Measurements from ENCODE around the gene ZFP3. TPM values are rescaled to one million over a fixed set of nuclear protein-coding genes. Genes with fewer than 3 reads are reported as not detected.

ZFP3 gene
- total and polyA plus RNA-seq, 2 experiments from 2014 or later: 0.23 to 0.24 TPM

- WGBS (ENCODE audit: low lambda C conversion rate, missing lambda C conversion rate): 69% methylated on average over 6 of the region's 6 CpGs
- no peaks in the 10 kb centered on the region for H4K20me1 ChIP-seq (ENCODE audit: insufficient read depth, poor library complexity, severe bottlenecking)
- H3K4me2 ChIP-seq: no peak overlapping the region
Observed at GRCh38 chr17:5045496-5045895, 32.8 kb upstream of the ZFP3 start.

GRCh38 chr17:5047446-5047845 lies 30.8 kb upstream of the ZFP3 start:
- WGBS (ENCODE audit: low lambda C conversion rate, missing lambda C conversion rate): 77% methylated on average over 2 of the region's 2 CpGs

More at GRCh38 chr17:5045496-5045895, 32.8 kb upstream of the ZFP3 start:
- no peak overlapping the region for H2AFZ ChIP-seq
- H3K36me3 ChIP-seq (replicated peaks; ENCODE audit: insufficient read depth, low read depth): no peaks in the 10 kb centered on the region
- no peak overlapping the region for H3K4me3 ChIP-seq
- no peaks in the 10 kb centered on the region for H3K27me3 ChIP-seq
- no peak for TF ChIP-seq EZH2phosphoT487 (IDR thresholded peaks at IDR 0.05; ENCODE audit: low read depth, severe bottlenecking, unreplicated experiment)
- TF ChIP-seq EZH2 (IDR thresholded peaks at IDR 0.05; ENCODE audit: borderline replicate concordance): no peak
- no peak for TF ChIP-seq CTCF (IDR thresholded peaks at IDR 0.05; ENCODE audit: poor library complexity)
- no peaks in the 10 kb centered on the region for H3K9me3 ChIP-seq (ENCODE audit: low read depth)
- peaks cover 9% of the 10 kb centered on the region for H3K4me1 ChIP-seq (ENCODE audit: insufficient read depth)
- no peak overlapping the region for H3K27ac ChIP-seq
- H3K9me2 ChIP-seq (replicated peaks; ENCODE audit: insufficient read depth): no peaks in the 10 kb centered on the region
- DNase-seq (ENCODE audit: low spot score): no peak
- no peaks in the 10 kb centered on the region for H3K79me2 ChIP-seq

GRCh38 chr17:5049314-5049841 lies 28.9 kb upstream of the ZFP3 start:
- no peaks in the 10 kb centered on the region for H3K9me2 ChIP-seq (replicated peaks; ENCODE audit: insufficient read depth)
- H3K36me3 ChIP-seq (replicated peaks; ENCODE audit: insufficient read depth, low read depth): no peaks in the 10 kb centered on the region
- no peaks in the 10 kb centered on the region for H4K20me1 ChIP-seq (ENCODE audit: insufficient read depth, poor library complexity, severe bottlenecking)
- no peak overlapping the region for H3K4me2 ChIP-seq
- H3K4me1 ChIP-seq (ENCODE audit: insufficient read depth): peaks cover 9% of the 10 kb centered on the region
- no peak overlapping the region for H3K4me3 ChIP-seq
- no peaks in the 10 kb centered on the region for H3K27me3 ChIP-seq
- 65% methylated on average over 5 of the region's 5 CpGs for WGBS (ENCODE audit: low lambda C conversion rate, missing lambda C conversion rate)
- DNase-seq (ENCODE audit: low spot score): no peak
- no peak overlapping the region for H2AFZ ChIP-seq
- TF ChIP-seq EZH2 (IDR thresholded peaks at IDR 0.05; ENCODE audit: borderline replicate concordance): no peak
- peak overlapping the region; percentile 56 for H3K27ac ChIP-seq
- H3K79me2 ChIP-seq: no peaks in the 10 kb centered on the region
- H3K9me3 ChIP-seq (ENCODE audit: low read depth): no peaks in the 10 kb centered on the region

More at GRCh38 chr17:5047446-5047845, 30.8 kb upstream of the ZFP3 start:
- Histone ChIP-seq H3K79me2 (no peaks in the 10 kb centered on the region), H3K27me3 (no peaks in the 10 kb centered on the region), H4K20me1 (ENCODE audit: insufficient read depth, poor library complexity, severe bottlenecking) (no peaks in the 10 kb centered on the region), H3K36me3 (replicated peaks; ENCODE audit: insufficient read depth, low read depth) (no peaks in the 10 kb centered on the region), H3K4me2 (no peak overlapping the region), H3K9me3 (ENCODE audit: low read depth) (no peaks in the 10 kb centered on the region), H3K4me3 (no peak overlapping the region), H3K4me1 (ENCODE audit: insufficient read depth) (peaks cover 9% of the 10 kb centered on the region), H3K27ac (no peak overlapping the region), H3K9me2 (replicated peaks; ENCODE audit: insufficient read depth) (no peaks in the 10 kb centered on the region), H2AFZ (no peak overlapping the region)
- DNase-seq (ENCODE audit: low spot score): no peak
- TF ChIP-seq EZH2phosphoT487 (IDR thresholded peaks at IDR 0.05; ENCODE audit: low read depth, severe bottlenecking, unreplicated experiment) (no peak), CTCF (IDR thresholded peaks at IDR 0.05; ENCODE audit: poor library complexity) (no peak), EZH2 (IDR thresholded peaks at IDR 0.05; ENCODE audit: borderline replicate concordance) (no peak)

GRCh38 chr17:5050278-5050677 lies 28.0 kb upstream of the ZFP3 start:
- no peaks in the 10 kb centered on the region for H3K79me2 ChIP-seq
- H3K27me3 ChIP-seq: no peaks in the 10 kb centered on the region
- TF ChIP-seq EZH2phosphoT487 (IDR thresholded peaks at IDR 0.05; ENCODE audit: low read depth, severe bottlenecking, unreplicated experiment) (no peak), EZH2 (IDR thresholded peaks at IDR 0.05; ENCODE audit: borderline replicate concordance) (no peak)
- H4K20me1 ChIP-seq (ENCODE audit: insufficient read depth, poor library complexity, severe bottlenecking): no peaks in the 10 kb centered on the region
- peak overlapping the region; percentile 65 for H3K27ac ChIP-seq
- H2AFZ ChIP-seq: no peak overlapping the region
- 54% methylated on average over 9 of the region's 9 CpGs for WGBS (ENCODE audit: low lambda C conversion rate, missing lambda C conversion rate)
- DNase-seq (ENCODE audit: low spot score): peak; percentile 51
- no peaks in the 10 kb centered on the region for H3K36me3 ChIP-seq (replicated peaks; ENCODE audit: insufficient read depth, low read depth)
- H3K4me1 ChIP-seq (ENCODE audit: insufficient read depth): peaks cover 9% of the 10 kb centered on the region
- no peaks in the 10 kb centered on the region for H3K9me2 ChIP-seq (replicated peaks; ENCODE audit: insufficient read depth)
- H3K9me3 ChIP-seq (ENCODE audit: low read depth): no peaks in the 10 kb centered on the region
- no peak overlapping the region for H3K4me3 ChIP-seq
- peak overlapping the region; percentile 2 for H3K4me2 ChIP-seq

All from hepatocyte (in vitro differentiated cells).